Fibroblast of skin of scalp (primary cell): Measurements from ENCODE around the gene CLCN1.
"Not testable (repeated sequence)": the region's sequence is repeated elsewhere in the genome, so short reads cannot be mapped to it uniquely, and the experiment has no call there.

Experiments
- DNase-seq: peaks from one replicate; pipeline ENCODE4 v3.0.0-alpha.2; 2013

CLCN1 gene

GRCh38 chr7:143387156-143387975, 71.5 kb downstream of the CLCN1 start:
- no peak for DNase-seq

- DNase-seq = no peak
Observed at GRCh38 chr7:143388051-143388450, 72.1 kb downstream of the CLCN1 start.

GRCh38 chr7:143388491-143389101, 72.7 kb downstream of the CLCN1 start:
- DNase-seq = no peak

DNA sequence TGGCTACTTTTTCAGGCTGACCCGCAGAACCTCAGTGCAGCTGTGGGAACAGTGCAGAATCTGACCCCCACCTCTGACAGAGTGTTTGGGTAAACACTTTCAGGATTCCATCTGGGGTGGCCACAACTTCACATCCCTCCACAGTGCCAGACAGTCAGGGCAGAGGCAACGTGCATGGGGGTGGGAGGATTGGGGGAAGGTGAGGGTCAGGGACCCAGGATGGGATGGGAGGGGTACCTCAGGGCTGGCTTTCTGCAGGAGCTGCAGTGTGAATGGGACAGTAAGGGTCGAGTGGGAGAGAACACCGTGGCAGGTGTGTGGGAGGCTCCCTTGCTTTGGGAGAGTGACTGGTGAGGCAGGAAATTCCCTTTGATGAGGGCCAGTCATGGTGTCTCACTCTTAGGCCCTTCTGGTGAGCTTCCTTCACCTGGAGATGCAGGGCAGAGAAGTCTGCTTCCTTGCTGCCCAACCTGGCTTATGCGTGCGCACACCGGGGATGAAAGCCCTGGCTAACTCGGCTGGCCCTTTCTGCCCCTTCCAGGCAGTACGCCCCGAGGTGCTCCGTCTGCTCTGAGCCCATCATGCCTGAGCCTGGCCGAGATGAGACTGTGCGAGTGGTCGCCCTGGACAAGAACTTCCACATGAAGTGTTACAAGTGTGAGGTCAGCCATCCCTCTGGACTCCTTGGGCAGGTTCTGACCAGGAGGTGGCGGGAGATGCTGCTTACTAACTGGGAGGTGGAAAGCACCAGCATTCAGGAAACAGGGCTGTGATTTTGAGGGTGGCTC, 73.6 kb downstream of the CLCN1 start:
- DNase-seq = no peak

- no peak for DNase-seq
Observed at GRCh38 chr7:143390104-143390772, 74.3 kb downstream of the CLCN1 start.

DNA sequence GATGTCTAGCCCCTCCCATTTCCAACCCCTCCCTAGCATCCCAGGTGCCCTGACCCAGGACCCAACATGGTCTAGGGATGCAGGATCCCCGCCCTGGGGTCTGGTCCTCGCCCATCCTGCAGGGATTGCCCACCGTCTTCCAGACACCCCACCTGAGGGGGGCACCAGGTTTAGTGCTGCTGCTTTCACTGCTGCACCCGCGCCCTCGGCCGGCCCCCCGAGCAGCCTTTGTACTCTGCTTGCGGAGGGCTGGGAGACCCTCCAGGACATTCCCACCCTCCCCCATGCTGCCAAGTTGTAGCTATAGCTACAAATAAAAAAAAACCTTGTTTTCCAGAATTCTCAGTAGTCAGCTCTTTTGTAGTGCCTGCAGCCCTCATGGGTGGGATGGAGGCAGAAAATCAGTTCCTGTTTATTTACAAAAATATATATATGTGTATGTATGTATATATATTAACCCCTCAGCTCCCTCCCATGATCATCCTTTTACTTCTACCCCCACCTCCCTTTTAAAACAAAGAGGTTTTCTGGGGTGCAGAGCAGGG, 74.9 kb downstream of the CLCN1 start:
- no peak for DNase-seq

- peak; percentile 74 for DNase-seq
Observed at GRCh38 chr7:143391462-143392404, 75.8 kb downstream of the CLCN1 start.

DNA sequence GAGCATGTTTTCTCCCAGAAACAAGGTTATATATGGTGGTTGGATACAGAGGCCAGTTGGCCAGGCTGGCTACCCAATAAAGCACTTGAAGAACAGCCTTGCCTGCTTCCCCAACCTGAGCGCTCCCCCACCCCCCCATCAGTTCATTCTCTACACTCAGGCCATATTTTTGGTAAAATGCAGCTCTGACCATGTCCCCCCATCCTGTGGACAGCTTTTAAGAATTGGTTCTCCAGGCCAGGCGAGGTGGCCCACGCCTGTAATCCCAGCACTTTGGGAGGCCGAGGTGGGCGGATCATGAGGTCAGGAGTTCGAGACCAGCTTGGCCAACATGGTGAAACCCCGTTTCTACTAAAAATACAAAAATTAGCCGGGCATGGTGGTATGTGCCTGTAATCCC, 76.5 kb downstream of the CLCN1 start:
- not testable (repeated sequence) for DNase-seq

DNA sequence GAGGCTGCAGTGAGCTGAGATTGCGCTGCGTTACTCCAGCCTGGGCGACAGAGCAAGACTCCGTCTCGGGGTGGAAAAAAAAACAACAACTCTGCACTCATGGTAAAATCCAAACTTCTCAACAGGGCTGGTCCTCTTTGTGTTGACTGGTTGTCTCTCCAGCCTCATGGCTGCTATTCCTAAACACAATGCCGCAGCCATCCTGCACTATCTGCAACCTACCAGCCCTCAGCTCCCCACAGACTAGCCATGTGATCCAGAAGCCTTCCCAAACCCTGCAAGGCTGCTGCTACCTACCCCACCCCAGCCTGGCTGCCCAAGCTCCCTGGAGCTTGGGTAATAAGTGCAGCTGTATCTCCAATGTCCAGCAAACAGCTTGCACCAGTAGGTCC, 77.0 kb downstream of the CLCN1 start:
- no peak for DNase-seq

GRCh38 chr7:143393267-143394041, 77.5 kb downstream of the CLCN1 start:
- peak; percentile 35 for DNase-seq

DNA sequence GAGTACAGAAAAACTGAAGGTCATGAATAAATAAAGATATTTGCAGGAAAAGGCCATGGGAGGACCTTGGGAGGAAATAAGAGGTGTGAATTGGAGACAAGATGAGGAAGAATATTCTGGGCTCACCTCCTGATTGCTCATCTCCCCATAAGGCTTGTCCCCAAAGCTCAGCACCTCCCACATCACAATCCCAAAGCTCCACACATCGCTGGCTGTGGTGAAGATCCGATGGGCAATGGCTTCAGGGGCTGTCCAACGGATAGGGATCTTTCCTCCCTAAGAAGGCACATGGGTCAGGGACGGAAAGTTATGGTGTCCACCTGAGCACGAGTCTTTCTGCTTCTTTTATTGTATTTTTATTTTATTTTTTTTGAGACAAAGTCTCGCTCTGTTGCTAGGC, 78.2 kb downstream of the CLCN1 start:
- DNase-seq = no peak

- DNase-seq = no peak
Observed at GRCh38 chr7:143394777-143395176, 78.9 kb downstream of the CLCN1 start.

- peak; percentile 39 for DNase-seq
Observed at GRCh38 chr7:143395187-143396149, 79.6 kb downstream of the CLCN1 start.

DNA sequence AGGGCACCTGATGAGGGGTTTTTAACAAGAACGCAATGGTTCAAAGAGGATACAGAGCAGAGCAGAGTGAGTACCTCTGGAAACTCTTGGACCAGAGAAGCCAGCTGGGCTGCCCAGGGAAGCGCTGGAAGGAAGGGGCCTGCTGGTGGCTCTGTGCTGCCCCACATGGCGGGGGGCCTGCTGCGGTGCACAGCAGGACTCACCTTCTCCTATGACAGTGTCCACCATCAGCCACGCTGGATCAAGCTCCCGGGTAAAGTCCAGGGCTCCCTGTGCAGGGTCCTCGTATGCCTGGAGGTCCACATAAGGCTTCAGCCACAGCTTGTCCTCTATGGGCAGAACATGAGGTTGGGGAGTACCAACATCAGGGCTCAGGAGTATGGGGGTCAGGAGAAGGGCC, 80.3 kb downstream of the CLCN1 start:
- no peak for DNase-seq

- no peak for DNase-seq
Observed at GRCh38 chr7:143396625-143397556, 81.0 kb downstream of the CLCN1 start.

GRCh38 chr7:143397710-143398530, 82.0 kb downstream of the CLCN1 start:
- no peak for DNase-seq

- DNase-seq = no peak
Observed at GRCh38 chr7:143398616-143399015, 82.7 kb downstream of the CLCN1 start.
